H9 (cell line): ENCODE measurements around the gene KCNIP4. TPM values are rescaled to one million over a fixed set of nuclear protein-coding genes. Genes with fewer than 3 reads are reported as not detected.

Experiments
- DNase-seq: peaks from one replicate; pipeline ENCODE4 v3.0.0-alpha.2; 2017
- H2AFZ ChIP-seq: one replicate; pipeline ENCODE4 v1.6.1; 2013; ENCODE audit warnings: mild to moderate bottlenecking, low read length, control low read depth, moderate library complexity
- H2AK5ac ChIP-seq: 2 replicates; pipeline ENCODE4 v1.6.1; 2013; ENCODE audit warnings: low read length, control low read depth, mixed read lengths; ENCODE audit not compliant: insufficient read length
- H2BK120ac ChIP-seq: one replicate; pipeline ENCODE4 v1.6.1; 2013; ENCODE audit warnings: low read depth, mild to moderate bottlenecking, low read length, control low read depth, inconsistent platforms; ENCODE audit not compliant: poor library complexity, severe bottlenecking
- H2BK12ac ChIP-seq: 2 replicates; pipeline ENCODE4 v1.6.1; 2013; ENCODE audit warnings: low read length, control low read depth, mixed read lengths, low read depth; ENCODE audit not compliant: insufficient read length
- H2BK15ac ChIP-seq: 2 replicates; pipeline ENCODE4 v1.6.1; 2013; ENCODE audit warnings: low read depth, low read length, control low read depth
- H2BK20ac ChIP-seq: one replicate; pipeline ENCODE4 v1.6.1; 2013; ENCODE audit warnings: low read depth, mild to moderate bottlenecking, low read length, control low read depth, inconsistent platforms; ENCODE audit not compliant: poor library complexity, severe bottlenecking
- H2BK5ac ChIP-seq: 2 replicates; pipeline ENCODE4 v1.6.1; 2013; ENCODE audit warnings: low read length, control low read depth, mixed read lengths; ENCODE audit not compliant: insufficient read length
- H3K14ac ChIP-seq: 2 replicates; pipeline ENCODE4 v1.6.1; 2013; ENCODE audit warnings: low read length, control low read depth; ENCODE audit not compliant: insufficient read depth
- H3K18ac ChIP-seq: 2 replicates; pipeline ENCODE4 v1.6.1; 2013; ENCODE audit warnings: low read depth, mild to moderate bottlenecking, mixed read lengths, low read length, control low read depth; ENCODE audit not compliant: insufficient read length
- H3K23ac ChIP-seq: 2 replicates; pipeline ENCODE4 v1.6.1; 2013; ENCODE audit warnings: low read length, control low read depth, mixed read lengths, low read depth; ENCODE audit not compliant: insufficient read length
- H3K23me2 ChIP-seq: 2 replicates; pipeline ENCODE4 v1.6.1; 2013; ENCODE audit warnings: low read depth, mild to moderate bottlenecking, mixed read lengths, low read length, control low read depth; ENCODE audit not compliant: insufficient read length, poor library complexity, severe bottlenecking
- H3K27ac ChIP-seq: 2 replicates; pipeline ENCODE4 v1.5.1; 2013; ENCODE audit warnings: low read length, control low read depth, mixed read lengths, low read depth; ENCODE audit not compliant: insufficient read length
- H3K27me3 ChIP-seq: 2 replicates; pipeline ENCODE4 v1.6.1; 2013; ENCODE audit warnings: low read length, control low read depth, inconsistent platforms; ENCODE audit not compliant: insufficient read depth
- H3K4ac ChIP-seq: 2 replicates; pipeline ENCODE4 v1.6.1; 2013; ENCODE audit warnings: low read depth, mild to moderate bottlenecking, control low read depth, inconsistent platforms, low read length, moderate library complexity
- H3K4me1 ChIP-seq: 2 replicates; pipeline ENCODE4 v1.6.1; 2013; ENCODE audit warnings: low read length, control low read depth, inconsistent platforms; ENCODE audit not compliant: insufficient read depth
- H3K4me2 ChIP-seq: 2 replicates; pipeline ENCODE4 v1.6.1; 2013; ENCODE audit warnings: low read length, control low read depth, mixed read lengths; ENCODE audit not compliant: insufficient read length, insufficient read depth
- H3K56ac ChIP-seq: 2 replicates; pipeline ENCODE4 v1.6.1; 2013; ENCODE audit warnings: low read depth, mild to moderate bottlenecking, mixed read lengths, low read length, control low read depth; ENCODE audit not compliant: insufficient read length
- H3K79me1 ChIP-seq: 2 replicates; pipeline ENCODE4 v1.6.1; 2013; ENCODE audit warnings: low read depth, mild to moderate bottlenecking, moderate library complexity, low read length, control low read depth, inconsistent platforms; ENCODE audit not compliant: insufficient read depth, poor library complexity, severe bottlenecking
- H3K79me2 ChIP-seq: 2 replicates; pipeline ENCODE4 v1.6.1; 2013; ENCODE audit warnings: low read length, control low read depth, inconsistent platforms; ENCODE audit not compliant: insufficient read depth
- H3K9ac ChIP-seq: 2 replicates; pipeline ENCODE4 v1.6.1; 2013; ENCODE audit warnings: low read length, control low read depth, mixed read lengths; ENCODE audit not compliant: insufficient read length; ENCODE audit errors: extremely low read depth
- H3K9me3 ChIP-seq: one replicate; pipeline ENCODE4 v1.6.1; 2013; ENCODE audit warnings: low read depth, low read length, inconsistent platforms; ENCODE audit not compliant: control insufficient read depth
- H3T11ph ChIP-seq: one replicate; pipeline ENCODE4 v1.6.1; 2013; ENCODE audit warnings: mild to moderate bottlenecking, low read length, control low read depth, inconsistent platforms
- H4K20me1 ChIP-seq: one replicate; pipeline ENCODE4 v1.6.1; 2013; ENCODE audit not compliant: control insufficient read depth, insufficient read length, insufficient read depth
- H4K5ac ChIP-seq: 2 replicates; pipeline ENCODE4 v1.6.1; 2013; ENCODE audit warnings: low read depth, mild to moderate bottlenecking, mixed read lengths, low read length, control low read depth; ENCODE audit not compliant: insufficient read length
- H4K8ac ChIP-seq: replicated peaks from 2 replicates; pipeline ENCODE4 v1.6.1; 2013; ENCODE audit warnings: low read length, control low read depth, mixed read lengths, low read depth; ENCODE audit not compliant: insufficient read length
- H4K91ac ChIP-seq: 2 replicates; pipeline ENCODE4 v1.6.1; 2013; ENCODE audit warnings: low read depth, mild to moderate bottlenecking, moderate library complexity, mixed read lengths, low read length, control low read depth; ENCODE audit not compliant: insufficient read length
- H3K27ac Mint-ChIP-seq, 3 experiments: 2 replicates in 2 of 3; 3 replicates in 1 of 3; pipeline ENCODE4 v1.8.0; 2020 to 2021; ENCODE audit warnings: mixed read lengths in 3 of 3, mild to moderate bottlenecking in 1 of 3, moderate library complexity in 1 of 3
- H3K27me3 Mint-ChIP-seq: 2 replicates; pipeline ENCODE4 v1.8.0; 2021; ENCODE audit warnings: low read depth, mild to moderate bottlenecking, moderate library complexity, mixed read lengths
- H3K36me3 Mint-ChIP-seq, 3 experiments: 2 replicates in 2 of 3; 3 replicates in 1 of 3; pipeline ENCODE4 v1.8.0; 2020 to 2021; ENCODE audit warnings: low read depth in 3 of 3, mixed read lengths in 3 of 3; ENCODE audit not compliant: insufficient read depth in 1 of 3
- H3K4me1 Mint-ChIP-seq, 2 experiments: 2 replicates each; pipeline ENCODE4 v1.8.0; 2020; ENCODE audit warnings: mixed read lengths in 2 of 2
- H3K4me3 Mint-ChIP-seq, 2 experiments: 2 replicates in 1 of 2; 3 replicates in 1 of 2; pipeline ENCODE4 v1.8.0; 2020 to 2021; ENCODE audit warnings: mild to moderate bottlenecking in 2 of 2, mixed read lengths in 2 of 2, moderate library complexity in 1 of 2
- H3K9me3 Mint-ChIP-seq, 2 experiments: 2 replicates in 1 of 2; 3 replicates in 1 of 2; pipeline ENCODE4 v1.8.0; 2020; ENCODE audit warnings: mild to moderate bottlenecking in 2 of 2, mixed read lengths in 2 of 2, moderate library complexity in 1 of 2
- WGBS: extraction: QIAGEN DNeasy Blood & Tissue Kit; methylation state at CpG from one replicate; pipeline ENCODE4 v1.1.7; 2013; ENCODE audit warnings: missing lambda C conversion rate, low lambda C conversion rate, mixed read lengths; ENCODE audit not compliant: insufficient read length; ENCODE audit errors: extremely low coverage; 5-methylcytosine and 5-hydroxymethylcytosine counted together
- total RNA-seq: library from RNA; stranded (reverse); gene quantifications from 2 replicates; pipeline ENCODE4 v1.2.1, GENCODE V29; 2021
- TF ChIP-seq, protein P1 (sequence below): fragments of 200-600 bp; sonication (generic); conservative IDR thresholded peaks from 3 replicates; pipeline ENCODE4 v1.8.0; 2021; ENCODE audit warnings: antibody characterized with exemption, mild to moderate bottlenecking

Gene KCNIP4
- total RNA-seq, 1 experiment from 2014 or later, result not detected

DNA sequence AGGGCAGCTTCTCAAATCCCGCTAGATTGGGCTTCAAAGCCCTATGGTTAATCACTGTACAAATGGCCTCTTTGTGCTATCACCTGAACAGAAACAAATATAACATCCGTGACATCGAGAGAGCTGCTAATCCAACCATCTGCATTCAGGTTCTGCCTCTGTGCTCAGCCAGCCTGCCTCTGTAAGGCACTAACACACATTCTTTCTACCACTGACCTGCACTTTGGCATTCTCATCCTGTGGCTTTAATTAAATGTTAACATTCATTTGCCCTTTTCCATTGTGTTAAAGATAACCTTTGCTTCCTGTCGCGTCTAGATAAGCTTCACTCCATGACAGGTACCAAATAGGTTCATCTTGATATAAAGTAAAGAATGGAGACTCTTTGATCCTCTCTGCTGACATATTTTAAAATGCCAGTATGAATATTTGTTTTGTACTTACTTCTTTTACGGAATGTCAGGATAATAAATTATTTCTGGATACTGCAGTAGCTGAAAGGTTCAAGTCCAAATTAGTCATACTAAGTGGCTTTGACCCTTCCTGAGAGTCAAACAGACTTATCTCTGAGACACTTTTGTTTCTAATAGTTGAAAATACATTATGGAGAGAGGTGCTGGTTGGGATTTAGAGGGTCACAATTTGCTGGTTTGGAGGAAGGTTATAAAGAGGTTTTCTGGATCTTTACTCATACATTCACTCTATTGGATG is 742.6 kb downstream of the KCNIP4 start:
- no peak overlapping the region for H3K14ac ChIP-seq
- no peak overlapping the region for H2BK15ac ChIP-seq
- Mint-ChIP-seq H3K27ac (peak overlapping the region in 1 of 3 experiments; percentile 19; a peak in 1 of 7 replicates), H3K27me3 (no peaks in the 10 kb centered on the region), H3K9me3 (no peaks in the 10 kb centered on the region), H3K36me3 (no peaks in the 10 kb centered on the region), H3K4me3 (no peak overlapping the region), H3K4me1 (peaks cover 0 to 2% of the 10 kb centered on the region in 2 experiments; a peak in 1 of 4 replicates)
- no peak overlapping the region for H3K56ac ChIP-seq
- H2AK5ac ChIP-seq, result no peak overlapping the region
- no peak overlapping the region for H4K8ac ChIP-seq
- H3K4me1 ChIP-seq, result no peaks in the 10 kb centered on the region; the same call in 1 of the 2 replicates
- no peak overlapping the region for H3K9ac ChIP-seq
- no peaks in the 10 kb centered on the region for H3K9me3 ChIP-seq
- H3K18ac ChIP-seq, result no peak overlapping the region
- no peaks in the 10 kb centered on the region for H3K23me2 ChIP-seq
- no peak overlapping the region for H3K4me2 ChIP-seq
- no CpG with 5 or more reads among the region's 6 CpGs for WGBS
- no peak overlapping the region for H4K91ac ChIP-seq
- no peak overlapping the region for H2AFZ ChIP-seq
- H3K79me1 ChIP-seq, result no peaks in the 10 kb centered on the region
- no peak overlapping the region for H3K23ac ChIP-seq
- no peak overlapping the region for H3K4ac ChIP-seq
- H2BK20ac ChIP-seq, result no peak overlapping the region
- no peaks in the 10 kb centered on the region for H4K20me1 ChIP-seq
- H3K27me3 ChIP-seq, result no peaks in the 10 kb centered on the region
- H3K27ac ChIP-seq, result no peak overlapping the region
- H3K79me2 ChIP-seq, result no peaks in the 10 kb centered on the region
- TF ChIP-seq, protein P1, sequence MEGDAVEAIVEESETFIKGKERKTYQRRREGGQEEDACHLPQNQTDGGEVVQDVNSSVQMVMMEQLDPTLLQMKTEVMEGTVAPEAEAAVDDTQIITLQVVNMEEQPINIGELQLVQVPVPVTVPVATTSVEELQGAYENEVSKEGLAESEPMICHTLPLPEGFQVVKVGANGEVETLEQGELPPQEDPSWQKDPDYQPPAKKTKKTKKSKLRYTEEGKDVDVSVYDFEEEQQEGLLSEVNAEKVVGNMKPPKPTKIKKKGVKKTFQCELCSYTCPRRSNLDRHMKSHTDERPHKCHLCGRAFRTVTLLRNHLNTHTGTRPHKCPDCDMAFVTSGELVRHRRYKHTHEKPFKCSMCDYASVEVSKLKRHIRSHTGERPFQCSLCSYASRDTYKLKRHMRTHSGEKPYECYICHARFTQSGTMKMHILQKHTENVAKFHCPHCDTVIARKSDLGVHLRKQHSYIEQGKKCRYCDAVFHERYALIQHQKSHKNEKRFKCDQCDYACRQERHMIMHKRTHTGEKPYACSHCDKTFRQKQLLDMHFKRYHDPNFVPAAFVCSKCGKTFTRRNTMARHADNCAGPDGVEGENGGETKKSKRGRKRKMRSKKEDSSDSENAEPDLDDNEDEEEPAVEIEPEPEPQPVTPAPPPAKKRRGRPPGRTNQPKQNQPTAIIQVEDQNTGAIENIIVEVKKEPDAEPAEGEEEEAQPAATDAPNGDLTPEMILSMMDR, result no peak
- H2BK120ac ChIP-seq, result no peak overlapping the region
- H2BK5ac ChIP-seq, result no peak overlapping the region
- no peak overlapping the region for H2BK12ac ChIP-seq
- no peak for DNase-seq
- H4K5ac ChIP-seq, result no peak overlapping the region
- H3T11ph ChIP-seq, result no peak overlapping the region
